HG03196 (cell line): ENCODE results near the gene MIER2.

Source experiments
- ATAC-seq: cut with Tn5 transposase; IDR thresholded peaks from one replicate; pipeline ENCODE4 v1.9.1; 2021; ENCODE audit not compliant: unreplicated experiment

MIER2 gene

DNA sequence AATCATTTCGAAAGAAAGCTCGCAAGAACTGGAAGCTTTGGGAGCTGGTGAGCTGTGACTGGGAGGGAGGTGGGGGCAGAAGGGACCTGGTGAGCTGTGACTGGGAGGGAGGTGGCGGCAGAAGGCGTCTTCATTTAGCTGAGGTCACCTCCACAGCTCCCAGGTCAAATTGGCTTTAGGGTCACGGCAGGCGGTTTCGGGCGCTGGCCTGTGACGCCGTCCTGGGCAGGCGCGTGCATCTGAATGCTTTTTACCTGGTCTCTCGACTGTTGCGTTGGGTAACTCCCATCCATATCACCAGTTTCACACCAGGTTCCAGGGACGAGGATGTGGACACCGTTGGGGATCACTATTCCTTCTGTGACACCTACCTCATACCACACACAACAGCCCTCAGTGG is 35.2 kb upstream of the MIER2 start:
- no peak for ATAC-seq

GRCh38 chr19:378706-379105 is 34.1 kb upstream of the MIER2 start:
- no peak for ATAC-seq

DNA sequence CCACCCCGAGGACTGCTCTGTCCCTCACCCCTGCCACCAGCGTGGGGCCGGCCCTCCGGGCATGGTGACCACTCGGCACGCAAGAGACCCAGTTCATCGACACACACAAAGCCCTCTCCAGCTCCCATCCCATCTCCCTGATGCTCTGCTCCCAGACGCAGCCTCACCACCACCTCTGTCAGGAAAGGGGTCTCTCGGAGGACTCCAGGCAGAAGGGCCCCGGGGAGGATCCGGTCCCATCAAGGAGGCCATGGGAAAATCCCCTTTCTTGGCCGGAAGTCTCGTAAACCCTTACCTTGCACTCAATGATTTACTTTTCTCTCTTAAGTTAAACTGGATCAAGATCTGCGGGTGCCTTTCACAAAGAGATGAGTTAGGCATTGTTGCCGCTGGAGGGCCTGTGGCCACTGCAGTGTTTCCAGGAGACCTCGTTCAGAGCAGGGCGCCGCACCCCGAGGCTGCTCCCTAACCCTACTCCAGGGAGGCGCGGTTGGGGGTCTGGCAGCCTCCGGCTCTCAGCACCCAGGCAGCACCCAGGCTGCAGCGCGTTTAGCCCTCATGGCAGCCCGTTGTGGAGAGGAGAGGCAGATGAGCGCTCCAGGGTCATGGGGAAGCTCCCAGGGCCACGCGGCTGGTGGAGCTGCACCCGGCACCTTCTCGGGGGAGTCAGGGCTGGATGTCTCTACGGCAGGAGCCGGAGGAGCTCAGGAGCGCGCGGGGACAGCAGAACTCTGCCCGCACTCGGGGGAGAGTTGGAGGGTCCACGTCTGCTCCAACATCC is 33.4 kb upstream of the MIER2 start:
- no peak for ATAC-seq

- no peak for ATAC-seq
Observed at GRCh38 chr19:376111-376470, 31.5 kb upstream of the MIER2 start.

DNA sequence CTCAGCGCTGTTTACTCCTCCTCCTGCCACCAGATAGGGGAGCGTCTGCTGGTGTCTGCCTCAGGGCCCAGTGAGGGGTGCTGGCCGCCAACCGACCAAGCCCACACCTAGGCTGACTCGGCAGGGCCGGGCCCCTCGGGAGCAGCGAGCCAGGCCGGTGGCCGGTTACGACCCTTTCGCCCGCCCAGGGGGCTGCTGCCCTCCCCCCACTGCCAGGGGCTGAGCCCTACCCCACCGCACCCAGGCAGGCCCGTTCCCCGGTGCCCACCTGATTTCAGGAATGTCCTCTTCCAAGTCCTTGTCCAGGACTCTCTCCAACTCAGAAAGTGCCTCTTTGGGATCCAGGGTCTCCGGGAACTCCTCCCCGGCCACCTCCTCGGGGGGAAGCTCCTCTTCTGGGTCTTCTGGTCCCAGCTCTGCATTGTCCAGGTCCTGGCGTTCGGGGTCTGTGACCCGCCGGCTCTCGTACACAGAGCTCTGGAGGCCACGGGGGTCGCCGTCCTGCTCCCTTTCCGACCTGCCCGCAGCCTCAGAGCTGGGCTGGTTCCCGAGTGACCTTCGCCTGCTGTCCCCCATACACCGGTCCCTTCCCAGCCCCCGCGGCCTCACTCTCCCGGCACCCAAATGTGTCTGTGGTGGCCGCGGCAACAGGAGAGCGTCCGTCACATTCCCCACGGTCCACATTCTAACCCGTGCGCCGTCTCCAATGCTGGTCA is 31.0 kb upstream of the MIER2 start:
- no peak for ATAC-seq

GRCh38 chr19:374886-375235 is 30.3 kb upstream of the MIER2 start:
- no peak for ATAC-seq

GRCh38 chr19:374183-374885 is 29.7 kb upstream of the MIER2 start:
- ATAC-seq = no peak

DNA sequence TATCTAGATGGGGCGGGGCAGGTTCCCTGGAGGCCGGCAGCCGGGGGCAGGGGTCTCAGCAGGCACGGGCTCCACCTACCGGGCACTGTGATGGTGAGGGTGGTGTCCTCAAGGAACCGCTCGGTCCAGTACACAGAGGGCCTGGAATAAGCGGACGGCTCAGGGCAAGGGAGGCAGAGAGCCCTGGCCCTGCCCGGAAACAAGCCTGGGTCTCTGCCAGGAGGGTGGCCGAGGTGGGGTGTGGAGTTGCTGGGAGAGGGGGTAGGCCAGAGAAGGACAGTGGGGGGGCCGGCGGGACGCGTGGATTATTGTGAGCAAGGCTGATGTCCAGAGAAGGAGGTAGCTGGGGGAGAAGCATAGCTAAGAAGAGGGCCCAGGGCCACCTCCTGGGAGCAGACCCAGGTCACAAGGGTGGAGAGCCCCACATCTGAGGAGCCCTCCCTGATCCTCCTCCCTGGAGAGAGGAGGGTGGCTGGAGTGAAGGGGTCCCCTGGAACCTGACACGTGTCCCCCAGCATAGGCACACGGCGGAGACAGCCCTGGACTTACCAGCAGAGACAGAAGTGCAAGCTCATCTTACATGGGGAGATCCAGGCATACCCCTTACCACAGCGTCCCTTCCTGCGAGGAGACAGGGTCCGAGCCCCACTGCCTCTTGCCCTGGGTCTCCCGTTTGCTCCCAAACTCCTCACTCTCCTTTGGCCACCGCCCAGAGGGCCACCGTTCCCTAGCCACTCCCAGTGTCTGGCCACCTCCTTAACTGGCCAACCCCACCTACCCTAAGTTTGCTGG is 29.0 kb upstream of the MIER2 start:
- ATAC-seq = no peak

GRCh38 chr19:372306-372890 is 27.8 kb upstream of the MIER2 start:
- no peak for ATAC-seq

GRCh38 chr19:371501-372168 is 27.0 kb upstream of the MIER2 start:
- ATAC-seq = no peak

DNA sequence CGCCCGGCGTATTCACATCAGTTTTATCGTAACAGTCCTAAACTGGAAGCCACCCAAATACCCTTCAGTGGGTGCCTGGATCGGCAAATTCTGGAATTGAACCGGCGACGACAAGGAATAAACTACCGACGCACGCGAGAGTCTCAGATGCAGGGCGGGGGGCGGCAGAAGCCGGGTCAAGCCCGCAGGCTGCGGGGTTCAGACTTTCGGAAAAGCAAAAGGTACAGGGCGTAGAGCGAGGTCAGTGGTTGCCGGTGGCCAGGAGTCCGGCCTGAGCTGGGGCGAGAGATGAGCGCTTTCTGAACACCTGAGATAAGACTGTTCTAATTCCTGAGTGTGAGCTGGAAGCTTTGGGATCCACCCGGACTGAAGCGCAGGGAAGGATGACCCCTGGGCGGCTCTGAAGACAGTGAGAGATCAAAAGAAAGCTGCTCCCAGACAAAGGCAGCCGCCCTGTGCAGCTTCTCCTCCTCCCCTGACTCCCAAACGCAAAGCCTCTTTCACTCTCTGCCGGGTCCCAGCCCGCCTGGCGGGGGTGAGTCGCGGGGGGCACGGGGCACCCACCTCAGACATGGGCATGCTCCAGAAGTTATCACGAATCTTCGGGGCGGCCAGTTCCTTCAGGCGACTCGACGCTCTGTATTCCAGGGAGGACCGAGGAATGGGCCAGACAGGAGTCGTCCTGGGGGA is 26.2 kb upstream of the MIER2 start:
- no peak for ATAC-seq

- ATAC-seq = no peak
Observed at GRCh38 chr19:369876-370275, 25.3 kb upstream of the MIER2 start.

- no peak for ATAC-seq
Observed at GRCh38 chr19:369256-369655, 24.7 kb upstream of the MIER2 start.

GRCh38 chr19:368630-369024 is 24.0 kb upstream of the MIER2 start:
- ATAC-seq = no peak

- ATAC-seq = no peak
Observed at GRCh38 chr19:367963-368629, 23.5 kb upstream of the MIER2 start.

DNA sequence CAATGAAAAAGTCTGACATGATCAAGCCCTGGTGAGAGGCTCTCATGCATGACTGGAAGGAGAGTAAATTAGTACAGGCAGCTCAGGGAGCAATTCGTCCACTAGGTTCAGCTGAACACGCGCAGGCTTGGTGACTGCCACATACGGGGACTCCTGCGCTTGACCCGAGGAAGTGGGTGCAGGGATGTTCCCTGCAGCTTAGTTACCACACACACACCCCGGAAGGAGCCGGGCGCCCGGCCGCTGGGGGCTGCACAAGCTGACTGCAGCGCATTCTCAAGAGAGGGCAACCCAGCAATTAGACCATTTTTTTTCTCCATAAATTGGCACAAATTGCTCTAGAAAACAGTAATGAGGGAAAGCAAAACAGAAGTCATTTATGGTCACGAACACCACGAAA is 23.0 kb upstream of the MIER2 start:
- ATAC-seq = no peak

- no peak for ATAC-seq
Observed at GRCh38 chr19:366951-367350, 22.4 kb upstream of the MIER2 start.

DNA sequence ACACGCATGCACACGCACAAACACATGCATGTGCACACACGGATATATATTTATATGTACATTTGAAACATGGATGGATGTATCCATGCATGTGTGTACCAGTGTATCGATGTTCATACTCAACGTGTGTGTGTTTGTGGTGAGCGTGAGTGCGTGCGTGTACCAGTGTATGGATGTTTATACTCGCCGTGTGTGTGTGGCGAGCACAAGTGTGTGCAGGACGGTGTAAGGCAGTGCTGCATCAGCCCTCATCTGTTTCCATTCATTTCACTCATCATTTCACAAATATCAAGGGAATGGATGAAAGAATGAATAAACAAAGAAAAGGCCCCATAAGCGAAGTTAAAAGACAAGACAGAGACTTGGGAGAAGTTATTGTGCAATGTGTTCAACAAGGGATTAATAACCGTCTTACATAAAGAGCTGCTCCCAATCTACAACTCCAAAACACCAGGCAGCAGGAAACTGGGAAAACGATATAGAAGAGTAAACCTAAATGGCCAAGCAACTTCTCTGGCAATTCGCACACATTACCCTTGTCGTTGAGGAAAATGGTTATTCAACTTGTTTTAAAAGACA is 21.7 kb upstream of the MIER2 start:
- ATAC-seq = no peak
